K562 (cell line): ENCODE data around the gene POLR3G. TPM values are rescaled to one million over a fixed set of nuclear protein-coding genes. Genes with fewer than 3 reads are reported as not detected.

Source experiments
- ATAC-seq: fragments of 200-7000 bp; cut with Tn5 transposase; 3 replicates; pipeline ENCODE4 v1.9.1; 2020; ENCODE audit warnings: moderate library complexity
- BruUV-seq: library from RNA; stranded (reverse); fragments of 400-500 nt; replicated peaks from 2 replicates; lab custom pipeline; 2021; lab: Mats Ljungman, UMichigan
- CTCF ChIA-PET: fragments of 300-600 bp; formaldehyde crosslinking; extraction: SDS; loops from one replicate; lab custom pipeline; 2021; ENCODE audit warnings: low intra/inter-chr PET ratio; lab: Yijun Ruan, JAX
- POLR2A ChIA-PET: fragments of 300-600, 350-650 bp; sonication (Branson Sonifier 250); formaldehyde crosslinking; extraction: SDS; loops from one replicate; lab custom pipeline; 2021; ENCODE audit warnings: antibody characterized with exemption, inconsistent platforms; lab: Yijun Ruan, JAX
- DNase-seq, 4 experiments: peaks; one replicate each; pipeline versions ENCODE4 v3.0.0 to v3.0.0-alpha.2; 2011 to 2018; ENCODE audit warnings: low spot score in 3 of 4, mixed read lengths in 3 of 4; ENCODE audit errors: extremely low read depth in 1 of 4
- FAIRE-seq: peaks from 2 replicates; lab custom pipeline; 2011; peaks lifted over from hg19 to GRCh38; lab: Jason Lieb, UNC
- H2AFZ ChIP-seq: 2 replicates; pipeline ENCODE4 v1.6.0; 2011; ENCODE audit warnings: low read depth, low read length, control low read depth, inconsistent platforms
- H3K27ac ChIP-seq: fragments of 200-600 bp; 3 replicates; pipeline ENCODE4 v1.8.0; 2011; ENCODE audit warnings: low read depth, mild to moderate bottlenecking, control low read depth, inconsistent platforms, low read length, moderate library complexity, mixed read lengths; ENCODE audit errors: extremely low read depth
- H3K27me3 ChIP-seq, 2 experiments: fragments of 300-600 bp in 1 of 2; 2 replicates in 1 of 2; 3 replicates in 1 of 2; pipeline versions ENCODE4 v1.6.0 to v1.8.0; 2011; ENCODE audit warnings: inconsistent platforms in 2 of 2, low read length in 2 of 2, mild to moderate bottlenecking in 1 of 2, mixed read lengths in 1 of 2, moderate library complexity in 1 of 2; ENCODE audit not compliant: control insufficient read depth in 2 of 2, insufficient read depth in 2 of 2
- H3K36me3 ChIP-seq: fragments of 300-600 bp; 3 replicates; pipeline ENCODE4 v1.8.0; 2011; ENCODE audit warnings: mild to moderate bottlenecking, low read length, inconsistent platforms; ENCODE audit not compliant: control insufficient read depth, insufficient read depth
- H3K4me1 ChIP-seq, 2 experiments: fragments of 200-600 bp in 1 of 2; replicated peaks in 1 of 2; 2 replicates in 1 of 2; 3 replicates in 1 of 2; pipeline versions ENCODE4 v1.5.1 to v1.8.0; 2011; ENCODE audit warnings: inconsistent platforms in 2 of 2, low read length in 2 of 2, mild to moderate bottlenecking in 1 of 2, mixed read lengths in 1 of 2, moderate library complexity in 1 of 2; ENCODE audit not compliant: control insufficient read depth in 2 of 2, insufficient read depth in 2 of 2
- H3K4me2 ChIP-seq: 2 replicates; pipeline ENCODE4 v1.6.1; 2011; ENCODE audit warnings: low read length, control low read depth, inconsistent platforms, mixed read lengths; ENCODE audit not compliant: insufficient read depth
- H3K4me3 ChIP-seq: fragments of 200-600 bp; sonication (generic), shearing (Covaris generic); 2 replicates; pipeline ENCODE4 v1.5.1; 2016; ENCODE audit warnings: control low read depth, inconsistent platforms
- H3K79me2 ChIP-seq: fragments of 200-600 bp; 3 replicates; pipeline ENCODE4 v1.8.0; 2011; ENCODE audit warnings: low read length, inconsistent platforms; ENCODE audit not compliant: control insufficient read depth, insufficient read depth
- H3K9ac ChIP-seq, 2 experiments: 2 replicates each; pipeline versions ENCODE4 v1.6.0 to v1.6.1; 2011; ENCODE audit warnings: low read depth in 2 of 2, low read length in 2 of 2, control low read depth in 1 of 2, inconsistent platforms in 1 of 2, mild to moderate bottlenecking in 1 of 2, mixed read lengths in 1 of 2; ENCODE audit not compliant: insufficient read depth in 1 of 2
- H3K9me1 ChIP-seq: one replicate; pipeline ENCODE4 v1.6.0; 2011; ENCODE audit warnings: inconsistent platforms, mild to moderate bottlenecking, low read length, moderate library complexity; ENCODE audit not compliant: control insufficient read depth, insufficient read depth
- H3K9me3 ChIP-seq: replicated peaks from 2 replicates; pipeline ENCODE4 v1.5.1; 2011; ENCODE audit warnings: low read depth, low read length, inconsistent platforms; ENCODE audit not compliant: control insufficient read depth, insufficient read depth
- H4K20me1 ChIP-seq: replicated peaks from 2 replicates; pipeline ENCODE4 v1.6.1; 2011; ENCODE audit warnings: low read length, inconsistent platforms, mixed read lengths; ENCODE audit not compliant: control insufficient read depth, insufficient read depth
- ASH1L ChIP-seq: fragments of 450-650 bp; IDR thresholded peaks from 2 replicates; pipeline ENCODE4 v1.6.1; 2018; ENCODE audit warnings: borderline replicate concordance, mild to moderate bottlenecking, low read depth; ENCODE audit not compliant: partially characterized antibody
- BDP1 ChIP-seq: IDR thresholded peaks from 3 replicates; pipeline ENCODE4 v1.6.1; 2011; ENCODE audit not compliant: insufficient read length, insufficient read depth
- CTBP1 ChIP-seq: fragments of 450-650 bp; IDR thresholded peaks from 2 replicates; pipeline ENCODE4 v1.6.1; 2016; ENCODE audit warnings: borderline replicate concordance
- EP300 ChIP-seq: IDR thresholded peaks from 2 replicates; pipeline ENCODE4 v1.6.1; 2012; ENCODE audit warnings: low read length, improper control_type of control experiment
- FOXM1 ChIP-seq, 2 experiments: fragments of 450-650 bp in 1 of 2; sonication (generic) in 1 of 2; formaldehyde crosslinking in 1 of 2; IDR thresholded peaks; 2 replicates each; pipeline versions ENCODE4 v1.6.1 to v1.9.0; 2017 to 2022; ENCODE audit warnings: low read depth in 2 of 2, mild to moderate bottlenecking in 2 of 2, missing genetic modification reagents in 1 of 2, moderate library complexity in 1 of 2
- GABPA ChIP-seq: fragments of 200-800 bp; sonication (Bioruptor generic); conservative IDR thresholded peaks from 2 replicates; pipeline ENCODE4 v1.6.1; 2016; ENCODE audit warnings: low read depth, missing genetic modification characterization, missing compliant biosample characterization
- NBN ChIP-seq: fragments of 450-650 bp; IDR thresholded peaks from 2 replicates; pipeline ENCODE4 v1.6.1; 2016; ENCODE audit warnings: low read depth, mild to moderate bottlenecking
- PURB ChIP-seq: sonication (generic); formaldehyde crosslinking; IDR thresholded peaks from 2 replicates; pipeline ENCODE4 v1.9.0; 2021; ENCODE audit warnings: low read depth, mild to moderate bottlenecking, missing genetic modification reagents
- TAL1 ChIP-seq: fragments of 450-650 bp; IDR thresholded peaks from 2 replicates; pipeline ENCODE4 v1.6.1; 2016; ENCODE audit warnings: mild to moderate bottlenecking
- TCFL5 ChIP-seq: fragments of 250-450 bp; sonication (Bioruptor Pico); conservative IDR thresholded peaks from 2 replicates; pipeline ENCODE4 v1.6.1; 2021; ENCODE audit warnings: mild to moderate bottlenecking, moderate library complexity, matching md5 sums
- ZBTB49 ChIP-seq: sonication (generic); formaldehyde crosslinking; IDR thresholded peaks from 2 replicates; pipeline ENCODE4 v1.8.0; 2022; ENCODE audit warnings: missing genetic modification reagents, mild to moderate bottlenecking, borderline replicate concordance
- WGBS: fragments of 100-300 bp; shearing (Covaris generic); methylation state at CpG from one replicate; pipeline ENCODE4 v1.1.6; 2016; ENCODE audit warnings: low coverage, mixed read lengths; ENCODE audit not compliant: insufficient coverage; ENCODE audit errors: missing lambda C conversion rate; 5-methylcytosine and 5-hydroxymethylcytosine counted together
- in situ Hi-C: fragments of 300-500 bp; cut with MboI; formaldehyde crosslinking; loops from 4 replicates; pipeline ENCODE4 v1.15.0; 2018; ENCODE audit warnings: inconsistent platforms, mixed read lengths
- intact Hi-C: fragments of 100-400 bp; cut with micrococcal nuclease; formaldehyde crosslinking; loops from 2 replicates; pipeline ENCODE4 v1.14.2; 2022
- polyA plus RNA-seq, 8 experiments: library from polyadenylated mRNA; depleted of rRNA in 4 of 8; stranded (reverse) in 5 of 8; unstranded in 3 of 8; fragments of >200 nt; fragmentation: Nextera tagmentation in 2 of 8; fragmentation: Illumina TruSeq in 1 of 8; extraction: Ambion mirVana in 2 of 8; extraction: Trizol in 1 of 8; gene quantifications; 2 replicates each; pipeline versions ENCODE4 v1.2.1 to v1.2.3, GENCODE V29; 2011 to 2014; ENCODE audit warnings: inconsistent platforms in 1 of 8, missing spikeins in 1 of 8
- total RNA-seq, 7 experiments: library from RNA; depleted of rRNA in 6 of 7; stranded (reverse); fragments of >200 nt in 6 of 7; fragmentation: Illumina TruSeq in 2 of 7; extraction: Trizol in 2 of 7; gene quantifications; 2 replicates each; pipeline versions ENCODE4 v1.2.1 to v1.2.3, GENCODE V29; 2011 to 2021; ENCODE audit warnings: low replicate concordance in 1 of 7
- TF ChIP-seq, protein P1 (sequence below): fragments of 450-650 bp; formaldehyde crosslinking; IDR thresholded peaks from 2 replicates; pipeline ENCODE4 v1.4.0; 2020; ENCODE audit warnings: mild to moderate bottlenecking, moderate library complexity

Gene POLR3G
- total and polyA plus RNA-seq, 9 of the 15 experiments (the other 6 are each of a cell fraction or from before 2014, with no cell fraction given): 39.0 to 111 (median 59.0) TPM

DNA sequence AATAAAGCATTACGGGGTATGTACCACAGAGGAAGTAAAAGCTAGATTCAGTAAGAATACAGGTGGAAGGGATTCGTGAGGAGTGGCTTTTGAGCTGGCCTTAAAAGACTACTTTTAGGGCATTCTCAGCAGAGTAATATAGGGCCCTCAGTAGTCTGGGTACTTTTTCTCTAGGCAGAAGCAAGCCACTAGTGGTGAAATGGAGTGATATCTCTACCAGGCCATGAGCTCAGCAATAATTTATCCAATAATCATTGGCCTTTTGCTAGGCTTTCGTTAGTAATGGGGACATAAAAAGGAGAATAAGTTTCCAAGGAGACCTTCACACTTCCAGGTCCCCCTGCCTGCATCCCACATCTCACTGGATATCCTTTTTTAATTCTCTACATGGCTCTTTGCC, 1.7 kb downstream of the POLR3G start (continued):
- TF ChIP-seq, protein P1, sequence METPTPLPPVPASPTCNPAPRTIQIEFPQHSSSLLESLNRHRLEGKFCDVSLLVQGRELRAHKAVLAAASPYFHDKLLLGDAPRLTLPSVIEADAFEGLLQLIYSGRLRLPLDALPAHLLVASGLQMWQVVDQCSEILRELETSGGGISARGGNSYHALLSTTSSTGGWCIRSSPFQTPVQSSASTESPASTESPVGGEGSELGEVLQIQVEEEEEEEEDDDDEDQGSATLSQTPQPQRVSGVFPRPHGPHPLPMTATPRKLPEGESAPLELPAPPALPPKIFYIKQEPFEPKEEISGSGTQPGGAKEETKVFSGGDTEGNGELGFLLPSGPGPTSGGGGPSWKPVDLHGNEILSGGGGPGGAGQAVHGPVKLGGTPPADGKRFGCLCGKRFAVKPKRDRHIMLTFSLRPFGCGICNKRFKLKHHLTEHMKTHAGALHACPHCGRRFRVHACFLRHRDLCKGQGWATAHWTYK (CRISPR knock-in tag): no peak
- TF ChIP-seq CTBP1: no peak
- no peak for TF ChIP-seq TAL1
- no peak for TF ChIP-seq BDP1
- no peak for TF ChIP-seq FOXM1 (IDR thresholded peaks at IDR 0.05; ENCODE audit: low read depth)
- no peak for TF ChIP-seq FOXM1 (CRISPR knock-in tag; IDR thresholded peaks at IDR 0.05; ENCODE audit: low read depth)
- TF ChIP-seq, all 486 proteins: peak for 3

- H3K27me3 ChIP-seq: no peaks in the 10 kb centered on the region
- no peak for FAIRE-seq
These were observed 2.4 kb downstream of the POLR3G start for GRCh38 chr5:90477073-90477472.

More at GRCh38 chr5:90477073-90477472, 2.4 kb downstream of the POLR3G start:
- H3K4me3 ChIP-seq: no peak overlapping the region
- no TSS peak for BruUV-seq
- DNase-seq (no peak), ATAC-seq (no peak)
- H3K36me3 ChIP-seq: peaks cover 39% of the 10 kb centered on the region
- TF ChIP-seq EP300: no peak
- no peak for TF ChIP-seq PURB (CRISPR knock-in tag)
- no peak for TF ChIP-seq TCFL5 (CRISPR knock-in tag)
- TF ChIP-seq ZBTB49 (CRISPR knock-in tag): no peak
- no peak for TF ChIP-seq NBN
- TF ChIP-seq GABPA (tag): no peak
- no peak for TF ChIP-seq ASH1L
- POLR2A ChIA-PET: interaction anchor here (0.9 to 1.3 kb wide), 2 partner anchors 11 to 35 kb away, joined by 3 to 4 read pairs; no protein-coding TSS in a partner anchor
- H3K9me1 ChIP-seq: no peaks in the 10 kb centered on the region
- WGBS: 73% methylated on average over 2 of the region's 2 CpGs
- CTCF ChIA-PET: no interaction called here
- H3K4me2 ChIP-seq: peak overlapping the region; percentile 36; the same call in 1 of the 2 replicates
- no peak overlapping the region for H2AFZ ChIP-seq
- peaks cover 82% of the 10 kb centered on the region for H3K79me2 ChIP-seq
- H3K4me1 ChIP-seq: peaks cover 16 to 28% of the 10 kb centered on the region in 2 experiments; a peak in 4 of 5 replicates
- no peak overlapping the region for H3K27ac ChIP-seq
- H3K9ac ChIP-seq: peak overlapping the region in 1 of 2 experiments; percentile 56; a peak in 1 of 4 replicates
- no peaks in the 10 kb centered on the region for H3K9me3 ChIP-seq
- in situ Hi-C loops: no loop called here
- H4K20me1 ChIP-seq: no peaks in the 10 kb centered on the region
- intact Hi-C loops: loop anchor here (10.0 kb wide), 1 partner anchor 128 kb away; no protein-coding TSS in a partner anchor
